GM12878 (cell line): ENCODE results near the gene CAPN7. TPM values are rescaled to one million over a fixed set of nuclear protein-coding genes. Genes with fewer than 3 reads are reported as not detected.

Experiments used
- ATAC-seq: fragments of 200-7000 bp; cut with Tn5 transposase; 3 replicates; pipeline ENCODE4 v1.9.1; 2020; ENCODE audit warnings: mild to moderate bottlenecking, moderate library complexity
- BruUV-seq: library from RNA; stranded (reverse); fragments of 400-500 nt; replicated peaks from 2 replicates; lab custom pipeline; 2021; lab: Mats Ljungman, UMichigan
- CTCF ChIA-PET: fragments of 300-600 bp; sonication (Branson Sonifier 250); formaldehyde crosslinking; extraction: SDS; loops from one replicate; lab custom pipeline; 2021; ENCODE audit warnings: inconsistent platforms; lab: Yijun Ruan, JAX
- POLR2A ChIA-PET: fragments of 350-600 bp; formaldehyde crosslinking; extraction: SDS; loops from one replicate; lab custom pipeline; 2021; ENCODE audit warnings: inconsistent platforms; lab: Charles Lee
- RAD21 ChIA-PET: fragments of 300-600 bp; sonication (Branson Sonifier 250); formaldehyde crosslinking; loops from one replicate; lab custom pipeline; 2023; ENCODE audit warnings: antibody characterized with exemption; ENCODE audit not compliant: unreplicated experiment; lab: Charles Lee
- SMC1A ChIA-PET: fragments of 300-600 bp; sonication (Branson Sonifier 250); formaldehyde crosslinking; loops from one replicate; lab custom pipeline; 2023; ENCODE audit not compliant: unreplicated experiment, uncharacterized antibody; lab: Charles Lee
- DNase-seq: peaks from one replicate; pipeline ENCODE4 v3.0.0-alpha.2; 2011; ENCODE audit warnings: low read depth, low spot score
- FAIRE-seq: peaks from 3 replicates; lab custom pipeline; 2011; peaks lifted over from hg19 to GRCh38; lab: Jason Lieb, UNC
- H2AFZ ChIP-seq: 2 replicates; pipeline ENCODE4 v1.6.0; 2011; ENCODE audit warnings: low read depth, low read length, control low read depth; ENCODE audit not compliant: control insufficient read depth
- H3K27ac ChIP-seq: 2 replicates; pipeline ENCODE4 v1.5.1; 2011; ENCODE audit warnings: control low read depth; ENCODE audit not compliant: control insufficient read depth, insufficient read depth
- H3K27me3 ChIP-seq, 2 experiments: replicated peaks in 1 of 2; 2 replicates each; pipeline versions ENCODE4 v1.6.0 to v1.6.1; 2011; ENCODE audit warnings: low read length in 1 of 2; ENCODE audit not compliant: control insufficient read depth in 2 of 2, insufficient read depth in 2 of 2
- H3K36me3 ChIP-seq, 2 experiments: 2 replicates each; pipeline ENCODE4 v1.5.1; 2011; ENCODE audit warnings: low read length in 1 of 2; ENCODE audit not compliant: control insufficient read depth in 2 of 2, insufficient read depth in 2 of 2
- H3K4me1 ChIP-seq: 2 replicates; pipeline ENCODE4 v1.6.1; 2011; ENCODE audit warnings: mild to moderate bottlenecking, low read length, moderate library complexity, mixed read lengths; ENCODE audit not compliant: control insufficient read depth, insufficient read depth
- H3K4me2 ChIP-seq: 2 replicates; pipeline ENCODE4 v1.6.0; 2011; ENCODE audit warnings: control low read depth; ENCODE audit not compliant: control insufficient read depth, insufficient read depth
- H3K4me3 ChIP-seq: fragments of 200-600 bp; sonication (generic); 2 replicates; pipeline ENCODE4 v1.5.1; 2016
- H3K79me2 ChIP-seq: 2 replicates; pipeline ENCODE4 v1.6.0; 2011; ENCODE audit warnings: low read length; ENCODE audit not compliant: control insufficient read depth, insufficient read depth
- H3K9ac ChIP-seq: 2 replicates; pipeline ENCODE4 v1.8.0; 2011; ENCODE audit warnings: low read length, control low read depth, mixed read lengths; ENCODE audit not compliant: control insufficient read depth, insufficient read depth
- H3K9me3 ChIP-seq: replicated peaks from 3 replicates; pipeline ENCODE4 v1.5.1; 2011; ENCODE audit warnings: mild to moderate bottlenecking, low read length; ENCODE audit not compliant: control insufficient read depth, insufficient read depth
- H4K20me1 ChIP-seq: 2 replicates; pipeline ENCODE4 v1.6.0; 2011; ENCODE audit not compliant: control insufficient read depth, insufficient read depth
- CBFB ChIP-seq: IDR thresholded peaks from 2 replicates; pipeline ENCODE4 v1.6.1; 2016; ENCODE audit warnings: antibody characterized with exemption, low read depth
- CBX3 ChIP-seq: fragments of 200-600 bp; sonication (generic); IDR thresholded peaks from 2 replicates; pipeline ENCODE4 v1.6.1; 2016; ENCODE audit warnings: low read depth, borderline replicate concordance
- E4F1 ChIP-seq: fragments of 450-650 bp; IDR thresholded peaks from 2 replicates; pipeline ENCODE4 v1.6.1; 2018; ENCODE audit warnings: borderline replicate concordance, mild to moderate bottlenecking; ENCODE audit not compliant: partially characterized antibody
- KDM1A ChIP-seq: fragments of 200-600 bp; sonication (generic); IDR thresholded peaks from 2 replicates; pipeline ENCODE4 v1.6.1; 2016; ENCODE audit warnings: borderline replicate concordance
- NFIC ChIP-seq: IDR thresholded peaks from 2 replicates; pipeline ENCODE4 v1.6.1; 2012; ENCODE audit warnings: low read depth, mild to moderate bottlenecking, inconsistent platforms, low read length, moderate library complexity
- PRDM15 ChIP-seq: fragments of 450-650 bp; formaldehyde crosslinking; IDR thresholded peaks from 2 replicates; pipeline ENCODE4 v1.4.0; 2020; ENCODE audit warnings: mild to moderate bottlenecking, moderate library complexity
- SPI1 ChIP-seq: IDR thresholded peaks from 2 replicates; pipeline ENCODE4 v1.6.1; 2011; ENCODE audit warnings: low read depth, mild to moderate bottlenecking, low read length, moderate library complexity, borderline replicate concordance; ENCODE audit not compliant: insufficient read depth
- TCF12 ChIP-seq: IDR thresholded peaks from 2 replicates; pipeline ENCODE4 v1.6.1; 2011; ENCODE audit warnings: low read depth, mild to moderate bottlenecking, low read length
- WGBS: methylation state at CpG from one replicate; pipeline ENCODE4 v1.1.6; 2016; ENCODE audit warnings: low lambda C conversion rate; ENCODE audit not compliant: insufficient replicate concordance, insufficient coverage; ENCODE audit errors: missing lambda C conversion rate; 5-methylcytosine and 5-hydroxymethylcytosine counted together
- in situ Hi-C: fragments of 300-500 bp; cut with MboI; formaldehyde crosslinking; loops from 9 replicates; pipeline ENCODE4 v1.14.3; 2018; ENCODE audit warnings: mixed read lengths
- intact Hi-C: fragments of 100-400 bp; cut with micrococcal nuclease; formaldehyde crosslinking; loops from one replicate; pipeline ENCODE4 v1.14.2; 2022; ENCODE audit not compliant: unreplicated experiment
- polyA plus RNA-seq, 11 experiments: library from polyadenylated mRNA; depleted of rRNA in 4 of 11; unstranded in 6 of 11; stranded (reverse) in 5 of 11; fragments of >200 nt; fragmentation: Nextera tagmentation in 4 of 11; fragmentation: Illumina TruSeq in 1 of 11; extraction: Ambion mirVana in 4 of 11; extraction: Trizol in 1 of 11; gene quantifications; 1 replicate in 1 of 11; 2 replicates in 10 of 11; pipeline versions ENCODE4 v1.2.1 to v1.2.3, GENCODE V29; 2011 to 2016; ENCODE audit warnings: inconsistent platforms in 2 of 11, missing spikeins in 2 of 11, low read depth in 1 of 11
- total RNA-seq, 4 experiments: library from RNA; depleted of rRNA in 3 of 4; stranded (reverse); fragments of >200 nt in 3 of 4; fragmentation: Illumina TruSeq in 1 of 4; extraction: Trizol in 1 of 4; gene quantifications; 2 replicates each; pipeline versions ENCODE4 v1.2.1 to v1.2.3, GENCODE V29; 2013 to 2021

Gene CAPN7
- total and polyA plus RNA-seq, 10 of the 15 experiments (the other 5 are each of a cell fraction or from before 2014, with no cell fraction given): 5.3 to 27.0 (median 18.2) TPM

- Histone ChIP-seq H3K27me3 (no peaks in the 10 kb centered on the region), H3K4me2 (no peak overlapping the region), H2AFZ (no peak overlapping the region), H3K9me3 (no peaks in the 10 kb centered on the region), H3K4me3 (no peak overlapping the region), H3K36me3 (peaks cover 0 to 12% of the 10 kb centered on the region in 2 experiments; a peak in 2 of 4 replicates), H3K27ac (no peak overlapping the region), H3K4me1 (peaks cover 21% of the 10 kb centered on the region), H3K79me2 (no peaks in the 10 kb centered on the region; the same call in 1 of the 2 replicates), H3K9ac (no peak overlapping the region), H4K20me1 (no peaks in the 10 kb centered on the region)
- FAIRE-seq (no peak), DNase-seq (no peak), ATAC-seq (no peak; the same call in none of the 3 replicates)
- TF ChIP-seq KDM1A (no peak), SPI1 (no peak), PRDM15 (CRISPR knock-in tag) (no peak), NFIC (no peak), E4F1 (no peak), CBX3 (no peak), CBFB (no peak), TCF12 (no peak)
- SMC1A ChIA-PET: interaction anchor here (0.6 to 3.7 kb wide), 9 partner anchors 9 to 277 kb away, joined by 3 to 27 read pairs (median 4); no protein-coding TSS in a partner anchor
- RAD21 ChIA-PET: interaction anchor here (0.6 to 1.9 kb wide), 5 partner anchors 12 to 126 kb away, joined by 3 to 8 read pairs (median 4); no protein-coding TSS in a partner anchor
- CTCF ChIA-PET: interaction anchor here (1.0 to 3.5 kb wide), 10 partner anchors 10 to 277 kb away, joined by 3 to 16 read pairs (median 4); partner anchors contain the start of gene SH3BP5
- no TSS peak for BruUV-seq
- POLR2A ChIA-PET: no interaction called here
- in situ Hi-C loops: no loop called here
- intact Hi-C loops: no loop called here
- WGBS: 61% methylated on average over 12 of the region's 12 CpGs
These were observed 73.8 kb downstream of the CAPN7 start for GRCh38 chr3:15279671-15280402.
